GM23248 (cell line): ENCODE measurements around the gene MAP4K1.

Experiments used
- EZH2 ChIP-seq: fragments of 200-600 bp; sonication (generic); IDR thresholded peaks from 2 replicates; pipeline ENCODE4 v1.6.1; 2018; ENCODE audit warnings: antibody characterized with exemption, mild to moderate bottlenecking; ENCODE audit not compliant: insufficient read depth, poor library complexity, severe bottlenecking
- EZH2phosphoT487 ChIP-seq: fragments of 200-600 bp; sonication (generic); IDR thresholded peaks from 2 replicates; pipeline ENCODE4 v1.6.1; 2018; ENCODE audit warnings: antibody characterized with exemption, moderate library complexity, mild to moderate bottlenecking, low read depth; ENCODE audit not compliant: insufficient read depth

DNA sequence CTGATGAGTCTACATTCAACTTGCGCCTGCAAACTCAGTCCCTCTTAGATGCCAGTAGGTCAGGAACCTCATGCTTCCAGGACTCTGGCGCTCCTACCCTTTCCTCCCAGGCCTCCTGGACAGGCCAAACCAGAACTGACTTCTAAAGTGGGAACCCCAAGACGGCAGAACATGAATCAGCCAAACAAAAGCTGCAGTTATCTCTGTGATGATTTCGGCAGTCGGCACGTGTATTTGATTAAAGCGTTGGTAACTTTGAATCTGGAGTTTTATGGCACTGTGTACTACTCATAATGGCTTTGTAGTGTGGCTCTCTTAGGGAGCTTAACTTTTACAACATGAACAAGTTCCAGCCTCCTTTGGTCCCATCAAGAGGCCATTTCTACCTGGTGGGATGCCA, 43.4 kb upstream of the MAP4K1 start:
- TF ChIP-seq EZH2 (no peak), EZH2phosphoT487 (no peak)
